HG03378 (cell line): ENCODE results near the gene FXN.
"Not testable (repeated sequence)": the region's sequence is repeated elsewhere in the genome, so short reads cannot be mapped to it uniquely, and the experiment has no call there.

Experiments used
- ATAC-seq: cut with Tn5 transposase; IDR thresholded peaks from one replicate; pipeline ENCODE4 v1.9.1; 2021; ENCODE audit warnings: mild to moderate bottlenecking, moderate library complexity; ENCODE audit not compliant: unreplicated experiment

Gene FXN

GRCh38 chr9:69035438-69036308 is at the start of gene FXN:
FXN (plus strand) TSS chr9:69035752; CDS start chr9:69035783, 31 bp downstream.
- ATAC-seq: peak; percentile 89

DNA sequence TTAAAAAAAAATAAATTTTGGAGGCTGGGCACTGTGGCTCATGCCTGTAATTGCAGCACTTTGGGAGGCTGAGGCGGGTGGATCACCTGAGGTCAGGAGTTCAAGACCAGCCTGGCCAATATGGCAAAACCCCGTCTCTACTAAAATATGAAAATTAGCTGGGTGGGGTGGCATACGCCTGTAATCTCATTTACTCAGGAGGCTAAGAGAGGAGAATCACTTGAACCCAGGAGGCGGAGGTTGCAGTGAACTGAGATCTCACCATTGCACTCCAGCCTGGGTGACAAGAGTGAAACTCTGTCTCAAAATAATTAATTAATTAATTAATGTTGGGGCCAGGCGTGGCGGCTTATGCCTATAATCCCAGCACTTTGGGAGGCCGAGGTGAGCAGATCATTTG is 48.6 kb upstream of the FXN start:
- ATAC-seq: not testable (repeated sequence)

GRCh38 chr9:68991457-68991856 is 44.1 kb upstream of the FXN start:
- ATAC-seq: no peak

DNA sequence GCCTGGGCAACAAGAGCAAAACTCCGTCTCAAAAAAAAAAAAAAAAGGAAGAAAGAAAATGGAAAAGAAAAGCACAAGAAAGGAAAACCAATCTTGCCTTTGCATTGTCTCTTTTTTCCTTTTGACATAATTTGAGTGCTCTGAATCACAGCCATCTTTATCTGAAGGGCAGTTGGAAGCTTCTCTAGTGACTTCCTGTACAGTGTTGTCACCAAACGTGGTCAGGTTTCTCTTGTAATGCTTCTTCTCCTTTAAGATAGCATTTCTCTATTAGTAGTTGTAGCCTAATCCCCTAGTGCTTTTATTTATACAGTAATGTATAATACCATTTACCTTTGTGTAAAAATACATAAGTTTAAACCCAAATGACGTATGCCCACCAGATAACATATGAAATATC is 39.8 kb upstream of the FXN start:
- ATAC-seq: no peak

DNA sequence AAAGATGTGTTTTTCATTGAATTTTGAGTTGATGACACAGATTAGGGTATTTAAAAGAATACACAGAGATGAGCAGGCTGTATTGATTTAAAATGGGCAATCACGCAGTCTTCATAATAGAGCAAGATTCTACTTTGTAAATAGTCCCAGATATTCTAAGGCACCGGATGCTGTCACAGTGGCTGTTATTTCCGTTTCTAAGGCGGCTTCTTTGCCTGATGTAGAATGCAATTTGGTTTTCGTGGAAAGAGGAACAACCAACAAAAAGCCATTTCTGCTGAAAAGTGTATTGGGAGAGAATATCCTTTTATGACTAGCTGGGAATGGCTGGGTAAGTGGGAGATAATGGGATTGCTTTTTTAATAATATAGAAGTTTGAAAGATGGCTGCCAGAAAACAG is 39.1 kb upstream of the FXN start:
- no peak for ATAC-seq

DNA sequence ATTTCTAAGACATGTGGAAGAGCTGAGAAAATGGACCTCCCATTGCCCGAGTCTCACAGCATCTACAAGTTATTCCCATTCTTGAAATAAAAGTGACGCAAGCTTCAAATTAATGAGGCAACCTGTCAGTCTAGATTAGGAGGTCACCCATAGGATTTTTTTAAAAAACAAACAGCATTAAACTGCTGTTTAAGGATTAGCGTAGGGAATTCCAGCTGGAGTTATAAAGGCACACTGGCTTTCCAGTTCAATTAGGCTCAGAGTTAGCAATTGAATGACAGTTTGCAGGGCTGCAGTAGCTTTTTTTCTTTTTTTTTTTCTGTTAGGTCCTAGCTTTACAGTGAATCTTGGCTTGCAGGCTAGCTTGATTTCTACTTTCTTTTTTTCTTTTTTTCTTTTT is 37.9 kb upstream of the FXN start:
- ATAC-seq: no peak

DNA sequence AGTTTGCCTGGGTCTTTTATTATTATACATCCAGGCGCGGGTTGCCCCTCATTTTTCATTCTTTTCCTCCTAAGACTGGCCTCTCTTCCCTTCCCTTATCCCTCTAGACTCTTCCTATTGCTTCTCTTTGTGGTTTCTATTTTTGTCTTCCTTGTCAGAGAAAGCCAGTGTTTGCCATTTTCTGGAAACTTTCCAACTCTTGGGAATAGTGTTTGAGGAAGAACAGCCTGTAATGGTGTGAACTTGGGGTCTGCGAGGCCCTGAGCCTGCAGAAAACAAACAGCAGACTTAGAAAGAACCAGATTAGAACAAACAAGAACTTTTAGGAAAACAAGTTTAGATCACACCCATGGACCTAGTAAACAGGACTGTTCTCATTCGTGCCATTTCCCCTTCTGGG is 37.2 kb upstream of the FXN start:
- ATAC-seq: no peak

DNA sequence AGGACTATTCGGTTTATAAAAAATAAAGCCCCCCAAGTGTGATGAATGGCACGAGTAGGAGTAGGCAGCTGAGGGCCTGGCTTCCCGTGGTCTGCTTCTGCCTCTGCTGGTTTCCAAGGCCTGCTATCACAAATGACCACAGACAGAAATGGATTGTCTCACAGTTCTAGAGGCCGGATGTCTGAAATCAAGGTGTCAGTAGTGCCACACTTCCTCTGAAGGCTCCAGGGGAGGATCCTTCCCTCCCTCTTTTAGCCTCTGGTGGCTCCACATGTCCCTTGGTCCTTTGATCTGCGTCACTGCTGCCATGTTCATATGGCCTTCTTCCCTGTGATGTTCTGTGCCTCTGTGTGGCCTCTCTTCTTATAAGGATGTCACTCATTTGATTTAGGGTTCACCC is 36.7 kb upstream of the FXN start:
- no peak for ATAC-seq

DNA sequence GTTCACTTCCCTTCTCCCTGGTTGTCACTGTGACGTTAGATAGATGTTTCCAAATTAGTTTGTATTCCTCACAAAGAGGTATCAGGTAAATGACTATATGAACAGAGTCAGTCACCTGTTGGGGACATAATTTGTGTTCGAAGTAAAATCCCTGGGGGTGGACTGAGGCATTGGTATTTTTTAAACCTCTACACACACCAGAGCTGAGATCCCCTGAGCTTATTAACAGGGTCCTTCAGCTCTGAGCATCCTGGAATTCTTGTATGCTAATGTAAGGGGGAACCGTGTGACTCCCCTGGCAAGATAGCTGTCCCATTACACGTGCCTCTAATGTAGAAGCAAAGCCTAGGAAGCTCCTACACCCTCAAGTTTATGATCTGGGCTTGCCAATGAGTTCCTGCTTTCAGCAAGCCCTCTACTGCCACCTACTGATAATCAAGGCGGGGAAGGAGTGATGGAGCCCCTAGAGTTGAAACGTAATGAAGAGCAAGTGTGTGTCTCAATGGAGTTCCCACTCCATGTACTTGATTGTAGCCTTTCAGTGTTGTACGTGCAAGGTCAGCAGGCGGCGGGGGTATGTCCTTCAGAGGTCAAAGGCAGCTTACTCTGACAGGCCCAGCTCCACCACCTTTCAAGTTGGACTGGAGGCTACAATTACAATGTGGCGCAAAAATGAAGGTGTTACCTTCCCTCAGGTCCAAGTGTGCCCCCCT is 36.0 kb upstream of the FXN start:
- peak; percentile 85 for ATAC-seq

- no peak for ATAC-seq
These were observed 33.6 kb upstream of the FXN start for GRCh38 chr9:69001921-69002320.

- ATAC-seq: no peak
These were observed 32.5 kb upstream of the FXN start for GRCh38 chr9:69003051-69003450.

- ATAC-seq: no peak
These were observed 30.7 kb upstream of the FXN start for GRCh38 chr9:69004836-69005235.

GRCh38 chr9:69009708-69010107 is 25.8 kb upstream of the FXN start:
- no peak for ATAC-seq

GRCh38 chr9:69012696-69013381 is 22.7 kb upstream of the FXN start:
- ATAC-seq: no peak

GRCh38 chr9:69013382-69013727 is 22.2 kb upstream of the FXN start:
- no peak for ATAC-seq

DNA sequence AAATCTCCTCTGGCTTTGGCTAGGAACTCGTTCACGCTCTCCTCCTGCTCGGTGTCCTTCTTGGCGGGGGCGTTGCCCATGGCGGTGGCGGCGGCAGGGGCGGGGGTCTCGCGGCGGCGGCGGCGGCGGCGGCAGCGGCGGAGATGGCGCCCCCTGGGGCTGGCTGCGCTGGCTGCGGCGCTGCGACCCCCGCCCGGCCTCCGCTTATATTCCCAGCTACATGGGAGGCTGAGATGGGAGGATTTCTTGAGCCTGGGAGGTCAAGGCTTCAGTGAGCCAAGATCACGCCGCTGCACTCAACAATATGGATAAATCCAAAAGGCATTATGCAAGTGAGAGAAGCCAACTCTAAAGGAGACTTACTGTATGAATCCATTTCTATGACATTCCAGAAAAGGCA is 21.5 kb upstream of the FXN start, which contains the start of gene PRKACG:
Gene PRKACG, minus strand, starts transcription at position 101 of the 400 bp plus-strand sequence. Its CDS starts 21 bp downstream, at position 80.
- ATAC-seq: no peak

DNA sequence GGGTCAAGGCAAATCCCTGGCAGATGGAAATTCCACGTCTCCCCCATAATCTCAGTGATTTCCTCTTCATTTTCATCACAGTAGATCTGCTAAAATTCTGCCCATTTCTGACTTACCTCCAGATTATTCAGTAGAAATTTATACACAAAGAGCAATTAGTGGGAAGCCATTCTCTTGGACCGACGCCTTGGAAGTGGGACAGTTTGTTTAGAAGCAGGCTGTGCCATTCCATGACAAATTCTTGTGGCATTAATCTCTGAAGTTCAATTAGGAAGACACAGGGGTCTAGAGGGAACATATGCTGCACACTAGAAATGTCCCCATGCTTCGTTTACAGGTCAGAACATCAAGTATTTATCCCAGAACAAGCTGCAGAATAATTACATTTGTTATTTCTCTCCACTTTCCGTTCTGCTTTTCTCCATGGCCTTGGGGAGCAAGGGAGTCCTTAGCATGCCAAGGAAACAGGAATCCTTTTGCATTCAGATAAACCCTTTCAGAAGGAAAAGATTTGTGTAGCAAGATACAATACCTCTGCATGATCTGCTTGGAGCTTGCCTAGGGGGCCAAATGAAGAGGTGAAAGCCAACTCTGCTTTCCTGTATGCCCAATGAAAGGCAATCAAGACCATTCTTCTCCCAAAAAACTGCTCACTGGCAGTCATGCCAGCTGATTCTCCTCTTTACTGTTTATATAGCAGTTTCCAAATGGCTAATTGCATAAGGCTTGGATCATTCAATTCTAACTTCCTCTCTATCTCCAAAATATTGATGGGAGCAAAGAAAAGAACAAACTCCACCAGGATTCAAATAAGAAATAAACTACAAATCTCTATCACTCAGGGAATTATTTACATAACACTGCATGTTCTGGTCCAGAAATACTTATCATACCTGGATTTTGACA is 19.1 kb upstream of the FXN start:
- ATAC-seq: no peak

DNA sequence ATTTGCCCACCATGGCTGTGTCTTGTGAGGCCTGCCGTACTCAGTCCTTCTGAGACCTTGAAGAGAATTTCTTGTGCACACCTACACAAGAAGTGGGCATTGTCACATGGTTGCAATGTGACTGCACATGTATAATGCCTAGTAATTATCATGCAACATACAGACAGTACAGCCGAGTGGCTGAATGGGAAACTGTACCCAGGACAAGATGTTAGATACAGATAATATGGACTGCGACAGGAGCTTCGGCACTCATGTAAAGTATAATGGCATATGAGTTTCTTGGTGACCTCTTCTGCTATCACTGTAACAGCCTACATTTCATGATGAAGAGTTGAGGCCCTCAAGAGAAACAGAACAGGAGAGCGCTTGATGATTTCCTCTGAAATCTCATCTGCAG is 16.8 kb upstream of the FXN start:
- no peak for ATAC-seq

DNA sequence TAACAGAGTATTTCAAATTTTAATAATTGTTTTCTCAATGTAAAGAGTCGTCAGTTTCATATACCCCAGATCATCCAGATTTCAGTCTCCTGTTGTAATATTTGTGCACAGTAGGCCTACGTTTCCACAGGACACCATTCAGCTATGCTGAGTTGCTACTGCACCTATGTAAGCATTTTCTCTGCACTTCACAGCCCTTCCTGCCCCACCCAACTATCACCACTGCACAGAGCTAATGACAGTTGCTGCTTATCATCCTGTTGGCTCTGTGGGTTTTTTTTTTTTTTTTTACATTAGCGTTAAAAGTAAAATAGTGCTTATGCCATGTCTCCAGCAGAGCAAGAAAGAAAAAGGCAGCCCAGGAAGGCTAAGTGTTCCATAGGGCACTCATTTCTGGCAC is 15.7 kb upstream of the FXN start:
- no peak for ATAC-seq

DNA sequence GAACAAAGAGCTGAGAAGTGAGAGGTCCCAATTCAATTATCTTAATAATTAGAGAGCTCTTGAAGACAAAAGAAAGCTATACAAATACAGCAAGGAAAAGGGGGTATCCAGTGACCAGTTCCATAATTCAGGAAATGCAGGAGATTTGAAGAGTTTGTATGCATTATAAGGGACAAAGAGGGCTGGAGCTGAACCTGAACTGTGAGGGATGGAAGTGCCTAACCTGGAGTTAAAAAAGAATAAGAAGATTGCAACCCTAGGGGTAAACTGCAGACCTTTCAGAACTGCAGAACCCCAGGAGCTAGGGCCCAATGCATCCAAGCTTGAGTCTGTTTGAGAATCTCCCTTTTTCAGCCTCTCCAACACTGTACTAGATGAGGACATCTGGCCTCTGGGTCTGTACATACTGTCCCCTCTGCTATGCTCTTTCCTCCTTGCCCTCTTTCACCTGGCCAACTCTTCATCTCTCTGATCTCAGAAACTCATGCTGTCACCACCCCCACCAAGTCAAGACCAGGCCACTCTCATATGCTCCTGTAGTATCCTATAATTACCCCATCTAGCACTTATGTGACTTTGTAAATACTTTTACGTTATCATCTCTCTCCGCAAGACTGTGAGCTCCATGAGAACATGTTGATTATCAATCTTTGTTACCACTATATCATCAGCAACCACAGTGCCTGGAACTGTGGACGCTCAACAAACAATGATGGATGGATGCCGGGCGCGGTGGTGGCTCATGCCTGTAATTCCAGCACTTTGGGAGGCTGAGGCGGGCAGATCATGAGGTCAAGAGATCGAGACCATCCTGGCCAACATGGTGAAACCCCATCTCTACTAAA is 15.0 kb upstream of the FXN start:
- ATAC-seq: no peak
